Stimulated activated memory B cell treated with anti-CD40 and anti-IgM and Interleukin-4, amounts not matched to agents 10 μg/mL and 1 μg/mL and 100 μg/mL, for 72 hours (primary cell): ENCODE data around the gene NFIX.

Source experiments
- ATAC-seq: fragments of 150-1000 bp; cut with Tn5 transposase; 2 replicates; pipeline ENCODE4 v1.10.0; 2021
- H3K27ac Mint-ChIP-seq: one replicate; pipeline ENCODE4 v1.8.0; 2022; ENCODE audit warnings: mild to moderate bottlenecking, mixed read lengths
- H3K27me3 Mint-ChIP-seq: one replicate; pipeline ENCODE4 v1.8.0; 2022; ENCODE audit warnings: mixed read lengths
- H3K36me3 Mint-ChIP-seq: one replicate; pipeline ENCODE4 v1.8.0; 2022; ENCODE audit warnings: mixed read lengths
- H3K4me1 Mint-ChIP-seq: one replicate; pipeline ENCODE4 v1.8.0; 2022; ENCODE audit warnings: mixed read lengths
- H3K4me3 Mint-ChIP-seq: one replicate; pipeline ENCODE4 v1.8.0; 2022; ENCODE audit warnings: mild to moderate bottlenecking, moderate library complexity, mixed read lengths
- H3K9me3 Mint-ChIP-seq: one replicate; pipeline ENCODE4 v1.8.0; 2022; ENCODE audit warnings: mixed read lengths

NFIX gene

GRCh38 chr19:13055213-13056051, 60.2 kb downstream of the NFIX start:
- Mint-ChIP-seq H3K4me3 (no peak overlapping the region), H3K27me3 (peaks cover 65% of the 10 kb centered on the region), H3K27ac (no peak overlapping the region), H3K9me3 (no peaks in the 10 kb centered on the region), H3K4me1 (peaks cover 16% of the 10 kb centered on the region), H3K36me3 (no peaks in the 10 kb centered on the region)
- no peak for ATAC-seq

GRCh38 chr19:13056052-13056660, 60.9 kb downstream of the NFIX start:
- Mint-ChIP-seq H3K27me3 (peaks cover 65% of the 10 kb centered on the region), H3K36me3 (no peaks in the 10 kb centered on the region), H3K9me3 (no peaks in the 10 kb centered on the region), H3K27ac (no peak overlapping the region), H3K4me1 (peaks cover 21% of the 10 kb centered on the region), H3K4me3 (no peak overlapping the region)
- ATAC-seq = no peak

- Mint-ChIP-seq H3K27me3 (peaks cover 58% of the 10 kb centered on the region), H3K27ac (no peak overlapping the region), H3K36me3 (no peaks in the 10 kb centered on the region), H3K4me1 (peaks cover 15% of the 10 kb centered on the region), H3K4me3 (no peak overlapping the region), H3K9me3 (no peaks in the 10 kb centered on the region)
- no peak for ATAC-seq
Measured at GRCh38 chr19:13057147-13057572, 61.9 kb downstream of the NFIX start.

GRCh38 chr19:13057744-13058143, 62.5 kb downstream of the NFIX start:
- no peaks in the 10 kb centered on the region for H3K9me3 Mint-ChIP-seq
- no peak overlapping the region for H3K27ac Mint-ChIP-seq
- H3K36me3 Mint-ChIP-seq = no peaks in the 10 kb centered on the region
- H3K4me1 Mint-ChIP-seq = peaks cover 15% of the 10 kb centered on the region
- ATAC-seq = no peak
- H3K4me3 Mint-ChIP-seq = no peak overlapping the region
- peaks cover 52% of the 10 kb centered on the region for H3K27me3 Mint-ChIP-seq

GRCh38 chr19:13058951-13059660, 63.8 kb downstream of the NFIX start:
- H3K4me3 Mint-ChIP-seq = no peak overlapping the region
- peaks cover 38% of the 10 kb centered on the region for H3K27me3 Mint-ChIP-seq
- H3K36me3 Mint-ChIP-seq = no peaks in the 10 kb centered on the region
- no peaks in the 10 kb centered on the region for H3K9me3 Mint-ChIP-seq
- H3K4me1 Mint-ChIP-seq = peaks cover 15% of the 10 kb centered on the region
- ATAC-seq = no peak
- no peak overlapping the region for H3K27ac Mint-ChIP-seq

GRCh38 chr19:13060233-13060963, 65.1 kb downstream of the NFIX start:
- H3K9me3 Mint-ChIP-seq = no peaks in the 10 kb centered on the region
- H3K27ac Mint-ChIP-seq = no peak overlapping the region
- no peak for ATAC-seq
- H3K27me3 Mint-ChIP-seq = peaks cover 34% of the 10 kb centered on the region
- H3K4me3 Mint-ChIP-seq = peak overlapping the region; percentile 73
- peaks cover 15% of the 10 kb centered on the region for H3K4me1 Mint-ChIP-seq
- H3K36me3 Mint-ChIP-seq = no peaks in the 10 kb centered on the region

GRCh38 chr19:13060964-13061927, 66.0 kb downstream of the NFIX start:
- Mint-ChIP-seq H3K27me3 (peaks cover 25% of the 10 kb centered on the region), H3K9me3 (no peaks in the 10 kb centered on the region), H3K36me3 (no peaks in the 10 kb centered on the region), H3K4me3 (peak overlapping the region; percentile 73), H3K27ac (no peak overlapping the region), H3K4me1 (peaks cover 10% of the 10 kb centered on the region)
- ATAC-seq = peak; percentile 91

GRCh38 chr19:13062317-13062716, 67.0 kb downstream of the NFIX start:
- H3K9me3 Mint-ChIP-seq = no peaks in the 10 kb centered on the region
- no peak overlapping the region for H3K27ac Mint-ChIP-seq
- no peak for ATAC-seq
- H3K4me3 Mint-ChIP-seq = no peak overlapping the region
- peaks cover 10% of the 10 kb centered on the region for H3K4me1 Mint-ChIP-seq
- no peaks in the 10 kb centered on the region for H3K36me3 Mint-ChIP-seq
- peaks cover 25% of the 10 kb centered on the region for H3K27me3 Mint-ChIP-seq

- no peak for ATAC-seq
- no peaks in the 10 kb centered on the region for H3K36me3 Mint-ChIP-seq
- H3K9me3 Mint-ChIP-seq = no peaks in the 10 kb centered on the region
- peaks cover 34% of the 10 kb centered on the region for H3K27me3 Mint-ChIP-seq
- H3K4me3 Mint-ChIP-seq = no peak overlapping the region
- H3K4me1 Mint-ChIP-seq = peaks cover 10% of the 10 kb centered on the region
- H3K27ac Mint-ChIP-seq = no peak overlapping the region
Measured at GRCh38 chr19:13063461-13064091, 68.3 kb downstream of the NFIX start.

GRCh38 chr19:13064092-13064489, 68.8 kb downstream of the NFIX start:
- ATAC-seq = no peak
- Mint-ChIP-seq H3K4me1 (peaks cover 10% of the 10 kb centered on the region), H3K27me3 (peaks cover 38% of the 10 kb centered on the region), H3K4me3 (no peak overlapping the region), H3K9me3 (no peaks in the 10 kb centered on the region), H3K36me3 (no peaks in the 10 kb centered on the region), H3K27ac (no peak overlapping the region)

GRCh38 chr19:13066226-13066625, 71.0 kb downstream of the NFIX start:
- Mint-ChIP-seq H3K36me3 (no peaks in the 10 kb centered on the region), H3K27ac (no peak overlapping the region), H3K27me3 (peaks cover 36% of the 10 kb centered on the region), H3K4me1 (peaks cover 4% of the 10 kb centered on the region), H3K4me3 (no peak overlapping the region), H3K9me3 (no peaks in the 10 kb centered on the region)
- no peak for ATAC-seq

GRCh38 chr19:13066933-13067807, 71.9 kb downstream of the NFIX start:
- no peak overlapping the region for H3K27ac Mint-ChIP-seq
- no peak overlapping the region for H3K4me3 Mint-ChIP-seq
- H3K9me3 Mint-ChIP-seq = no peaks in the 10 kb centered on the region
- no peaks in the 10 kb centered on the region for H3K36me3 Mint-ChIP-seq
- ATAC-seq = no peak
- H3K4me1 Mint-ChIP-seq = no peaks in the 10 kb centered on the region
- peaks cover 35% of the 10 kb centered on the region for H3K27me3 Mint-ChIP-seq
